Prostate gland (tissue), 2 donors: ENCODE measurements around the gene CPZ.

Experiments used
- POLR2A ChIP-seq: fragments of 450-650 bp; IDR thresholded peaks from one replicate; pipeline ENCODE4 v1.6.1; 2016; ENCODE audit warnings: antibody characterized with exemption, mild to moderate bottlenecking
- TF ChIP-seq, protein P1 (sequence below), 4 experiments: fragments of 200-600 bp in 2 of 4; fragments of 450-650 bp in 2 of 4; sonication (generic) in 2 of 4; IDR thresholded peaks; 1 replicate in 3 of 4; 2 replicates in 1 of 4; pipeline ENCODE4 v1.5.1; 2016 to 2019; ENCODE audit warnings: antibody characterized with exemption in 4 of 4, mild to moderate bottlenecking in 2 of 4, moderate library complexity in 2 of 4

GRCh38 chr4:8543623-8544022, 48.9 kb upstream of the CPZ start:
- TF ChIP-seq, protein P1, sequence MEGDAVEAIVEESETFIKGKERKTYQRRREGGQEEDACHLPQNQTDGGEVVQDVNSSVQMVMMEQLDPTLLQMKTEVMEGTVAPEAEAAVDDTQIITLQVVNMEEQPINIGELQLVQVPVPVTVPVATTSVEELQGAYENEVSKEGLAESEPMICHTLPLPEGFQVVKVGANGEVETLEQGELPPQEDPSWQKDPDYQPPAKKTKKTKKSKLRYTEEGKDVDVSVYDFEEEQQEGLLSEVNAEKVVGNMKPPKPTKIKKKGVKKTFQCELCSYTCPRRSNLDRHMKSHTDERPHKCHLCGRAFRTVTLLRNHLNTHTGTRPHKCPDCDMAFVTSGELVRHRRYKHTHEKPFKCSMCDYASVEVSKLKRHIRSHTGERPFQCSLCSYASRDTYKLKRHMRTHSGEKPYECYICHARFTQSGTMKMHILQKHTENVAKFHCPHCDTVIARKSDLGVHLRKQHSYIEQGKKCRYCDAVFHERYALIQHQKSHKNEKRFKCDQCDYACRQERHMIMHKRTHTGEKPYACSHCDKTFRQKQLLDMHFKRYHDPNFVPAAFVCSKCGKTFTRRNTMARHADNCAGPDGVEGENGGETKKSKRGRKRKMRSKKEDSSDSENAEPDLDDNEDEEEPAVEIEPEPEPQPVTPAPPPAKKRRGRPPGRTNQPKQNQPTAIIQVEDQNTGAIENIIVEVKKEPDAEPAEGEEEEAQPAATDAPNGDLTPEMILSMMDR (IDR thresholded peaks at IDR 0.05), result no peak
- TF ChIP-seq POLR2A, result no peak
